Measurements from ENCODE around the gene CFLAR. TPM values are rescaled to one million over a fixed set of nuclear protein-coding genes. Genes with fewer than 3 reads are reported as not detected.

Gene CFLAR
- total and polyA plus RNA-seq, 9 of the 15 experiments (the other 6 are each of a cell fraction or from before 2014, with no cell fraction given): 27.5 to 102 (median 54.0) TPM

- TF ChIP-seq RERE (CRISPR knock-in tag; IDR thresholded peaks at IDR 0.05; ENCODE audit: borderline replicate concordance) (no peak), ETV1 (tag; conservative IDR thresholded peaks at IDR 0.05; ENCODE audit: low read depth) (no peak), ZNF707 (CRISPR knock-in tag; conservative IDR thresholded peaks at IDR 0.05) (no peak), PURB (CRISPR knock-in tag; IDR thresholded peaks at IDR 0.05; ENCODE audit: low read depth) (no peak)
These were observed 45.0 kb upstream of the CFLAR start (continued) for GRCh38 chr2:201070948-201071478.

Measured in K562 (cell line).